ENCODE measurements around the gene CA14.

CA14 gene

DNA sequence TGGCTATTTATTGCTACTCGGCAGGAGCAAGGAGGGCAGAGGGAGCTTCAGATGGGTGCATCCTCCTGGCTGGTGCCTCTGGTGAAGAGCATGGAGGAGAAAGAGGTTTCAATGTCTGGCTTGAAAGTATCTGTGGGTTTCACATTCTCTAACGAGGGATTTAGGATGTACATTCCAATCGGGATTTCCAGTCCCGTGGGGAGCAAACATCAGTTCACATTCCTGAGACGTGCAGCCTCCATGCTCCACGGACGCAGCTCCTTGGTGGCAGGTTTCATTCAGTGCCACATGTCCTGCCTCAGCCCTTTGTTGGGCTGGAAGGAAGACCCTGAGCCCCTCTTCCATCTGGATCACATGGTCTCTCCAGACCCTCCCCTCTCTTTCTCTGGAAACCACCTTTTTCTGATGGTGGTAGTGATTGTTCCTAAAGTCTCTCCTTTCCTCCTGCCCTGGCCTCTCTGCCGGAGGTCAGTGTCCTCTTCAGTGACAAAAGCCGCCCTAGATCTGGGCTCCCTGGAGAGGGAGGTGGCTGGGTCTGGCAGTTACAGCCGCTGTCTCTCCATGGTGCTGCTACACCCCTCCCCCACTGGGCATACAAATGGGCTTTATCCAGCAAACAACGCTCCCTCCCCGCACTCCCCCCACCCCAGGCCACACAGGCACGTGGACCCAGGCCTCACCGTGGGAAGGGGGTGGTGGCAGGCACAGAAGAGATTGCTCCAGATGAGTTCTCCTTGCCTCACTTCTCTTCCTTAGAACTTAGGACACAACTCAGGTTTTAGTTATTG lies 826 bp upstream of the CA14 start:
- Mint-ChIP-seq H3K9me3 (no peaks in the 10 kb centered on the region), H3K36me3 (no peaks in the 10 kb centered on the region), H3K27me3 (peaks cover 44 to 56% of the 10 kb centered on the region in 2 donors), H3K27ac (no peak overlapping the region), H3K4me1 (peaks cover 14 to 26% of the 10 kb centered on the region in 2 donors), H3K4me3 (peak overlapping the region; percentile 69 to 70)
- ATAC-seq (replicated peaks) (no peak), DNase-seq (no peak)

DNA sequence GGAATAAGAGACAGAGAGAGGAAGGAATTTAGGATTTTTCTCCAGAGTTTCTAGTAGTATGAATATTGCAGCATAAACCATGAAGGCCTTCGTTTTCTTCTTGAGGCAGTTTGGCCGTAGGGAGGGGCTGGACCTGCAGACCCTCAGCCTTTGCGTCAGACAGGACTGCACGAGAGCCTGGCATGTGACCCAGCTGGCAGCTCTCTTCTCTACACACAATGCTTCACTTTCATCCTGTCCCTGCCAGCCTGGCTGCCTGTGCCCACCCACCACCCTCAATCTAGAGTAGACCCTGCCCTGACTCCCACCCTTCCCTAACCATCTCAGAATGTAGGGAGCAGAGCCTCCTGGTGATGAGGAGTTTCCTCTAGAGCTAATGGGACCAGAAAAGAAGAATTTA lies 1.6 kb downstream of the CA14 start:
- peaks cover 4% of the 10 kb centered on the region in 2 donors for H3K36me3 Mint-ChIP-seq
- peaks cover 14 to 26% of the 10 kb centered on the region in 2 donors for H3K4me1 Mint-ChIP-seq
- ATAC-seq (replicated peaks) (no peak), DNase-seq (no peak)
- peaks cover 35 to 45% of the 10 kb centered on the region in 2 donors for H3K27me3 Mint-ChIP-seq
- H3K4me3 Mint-ChIP-seq: no peak overlapping the region
- no peaks in the 10 kb centered on the region for H3K9me3 Mint-ChIP-seq
- no peak overlapping the region for H3K27ac Mint-ChIP-seq

DNA sequence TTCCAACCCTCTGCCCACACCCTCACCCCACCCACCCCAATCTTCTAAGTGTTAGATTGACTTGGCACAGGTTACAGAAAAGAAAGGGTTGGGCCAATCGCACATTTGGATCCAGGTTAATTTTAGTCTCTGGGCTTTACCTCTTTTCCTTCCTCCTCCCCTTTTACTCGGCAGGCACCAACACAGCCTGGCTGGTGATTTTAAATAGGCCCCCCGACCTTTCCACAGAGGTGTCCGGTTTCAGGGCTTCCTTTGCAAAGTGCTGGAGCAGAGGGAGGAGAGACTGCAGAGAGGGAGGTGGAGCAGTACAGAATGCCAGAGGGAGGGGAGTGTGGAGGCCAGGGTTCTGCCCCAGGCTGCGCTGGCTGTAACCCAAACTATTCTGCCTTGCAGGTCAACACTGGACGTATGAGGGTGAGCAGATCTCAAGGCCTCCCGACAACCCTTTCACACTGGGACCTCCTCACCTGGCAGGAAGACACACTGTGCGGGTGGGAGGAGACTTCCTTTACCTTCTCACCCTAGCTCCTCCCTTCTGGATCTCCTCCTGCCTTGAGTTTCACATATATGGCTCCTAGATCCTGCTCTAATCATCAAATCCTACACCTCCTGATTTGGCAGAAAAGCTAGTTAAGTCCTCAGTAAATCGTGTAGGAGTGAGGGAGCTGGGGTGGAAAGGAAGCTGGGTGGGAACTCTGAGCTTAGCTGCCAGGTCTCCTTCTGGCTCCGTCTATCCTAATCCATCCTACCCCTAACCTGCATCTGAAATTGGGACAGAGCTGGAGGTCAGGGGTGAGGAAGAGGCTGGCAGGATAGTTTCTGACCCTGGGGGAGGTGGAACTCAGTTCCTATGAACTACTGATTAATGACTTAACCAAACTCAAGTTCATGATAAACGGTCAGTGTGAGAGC lies 2.4 kb downstream of the CA14 start:
- Mint-ChIP-seq H3K9me3 (no peaks in the 10 kb centered on the region), H3K4me3 (no peak overlapping the region), H3K27ac (no peak overlapping the region), H3K27me3 (peaks cover 35 to 45% of the 10 kb centered on the region in 2 donors), H3K4me1 (peaks cover 14 to 26% of the 10 kb centered on the region in 2 donors), H3K36me3 (peaks cover 4 to 9% of the 10 kb centered on the region in 2 donors)
- ATAC-seq (replicated peaks): no peak
- DNase-seq: no peak

DNA sequence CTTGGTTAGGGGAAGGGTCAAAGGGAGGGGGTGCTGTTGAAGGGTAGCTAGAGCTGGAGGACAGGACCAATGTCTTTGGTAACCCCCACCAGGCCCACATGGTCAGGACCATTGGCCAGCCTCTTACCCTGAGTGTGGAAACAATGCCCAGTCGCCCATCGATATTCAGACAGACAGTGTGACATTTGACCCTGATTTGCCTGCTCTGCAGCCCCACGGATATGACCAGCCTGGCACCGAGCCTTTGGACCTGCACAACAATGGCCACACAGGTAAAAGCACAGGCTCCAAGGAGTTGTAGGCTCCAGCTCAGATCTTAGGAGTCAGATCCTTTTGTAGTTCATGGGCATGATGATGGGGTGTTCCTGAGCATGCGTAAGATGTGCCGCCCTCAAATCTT lies 3.8 kb downstream of the CA14 start:
- Mint-ChIP-seq H3K27ac (no peak overlapping the region), H3K4me1 (peaks cover 9 to 19% of the 10 kb centered on the region in 2 donors), H3K36me3 (peaks cover 5 to 21% of the 10 kb centered on the region in 2 donors), H3K4me3 (no peak overlapping the region), H3K27me3 (peaks cover 31 to 40% of the 10 kb centered on the region in 2 donors), H3K9me3 (no peaks in the 10 kb centered on the region)
- no peak for DNase-seq
- ATAC-seq (replicated peaks): no peak

GRCh38 chr1:150262388-150263320 lies 5.1 kb downstream of the CA14 start:
- Mint-ChIP-seq H3K9me3 (no peaks in the 10 kb centered on the region), H3K27me3 (peaks cover 18 to 27% of the 10 kb centered on the region in 2 donors), H3K4me3 (no peak overlapping the region), H3K36me3 (peaks cover 12 to 33% of the 10 kb centered on the region in 2 donors), H3K4me1 (peaks cover 15 to 19% of the 10 kb centered on the region in 2 donors), H3K27ac (peak overlapping the region; percentile 85)
- DNase-seq (no peak), ATAC-seq (replicated peaks) (no peak)

DNA sequence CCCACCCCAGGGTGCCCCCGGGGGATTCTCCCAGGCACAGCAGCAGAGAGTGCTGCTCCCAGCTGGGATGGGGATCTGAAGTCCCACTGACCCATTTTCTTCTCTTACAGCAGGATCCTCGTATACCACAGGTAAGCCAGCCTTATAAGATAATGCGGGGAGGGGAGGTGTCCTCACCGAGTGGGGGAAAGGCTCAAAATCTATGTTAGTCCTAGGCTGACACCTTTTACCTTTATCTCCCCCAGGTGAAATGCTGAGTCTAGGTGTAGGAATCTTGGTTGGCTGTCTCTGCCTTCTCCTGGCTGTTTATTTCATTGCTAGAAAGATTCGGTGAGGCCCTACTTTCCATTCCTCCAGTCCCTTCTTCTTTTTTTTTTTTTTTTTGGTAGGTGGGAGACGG lies 6.0 kb downstream of the CA14 start:
- no peaks in the 10 kb centered on the region for H3K9me3 Mint-ChIP-seq
- H3K27me3 Mint-ChIP-seq: peaks cover 11 to 18% of the 10 kb centered on the region in 2 donors

DNA sequence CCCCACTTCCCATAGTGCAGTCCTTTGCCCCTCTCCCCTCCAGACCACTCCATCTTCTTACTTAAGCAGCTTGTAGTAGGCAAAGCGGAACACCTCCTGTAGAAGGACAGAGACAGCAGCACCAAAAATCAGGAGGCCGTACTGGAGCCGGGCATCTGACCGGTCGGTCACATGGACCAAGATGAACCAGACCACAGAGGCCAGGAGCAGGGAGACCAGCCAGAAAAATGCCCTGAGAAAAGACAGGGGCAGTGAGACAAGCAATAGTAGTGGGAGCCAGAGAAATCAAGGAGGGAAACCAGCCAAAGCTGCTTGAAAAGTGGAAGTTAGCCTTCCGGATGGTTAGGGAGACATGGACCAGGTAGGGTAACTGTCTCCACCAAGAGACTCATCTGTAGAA lies 10.3 kb downstream of the CA14 start:
- DNase-seq (no peak), ATAC-seq (replicated peaks) (no peak)
- Mint-ChIP-seq H3K27ac (peak overlapping the region; percentile 99), H3K4me3 (peak overlapping the region; percentile 92 to 94), H3K9me3 (no peaks in the 10 kb centered on the region), H3K27me3 (peaks cover 0 to 14% of the 10 kb centered on the region in 2 donors), H3K36me3 (peaks cover 22 to 47% of the 10 kb centered on the region in 2 donors), H3K4me1 (peaks cover 25 to 44% of the 10 kb centered on the region in 2 donors)

More for the DNA sequence above, 6.0 kb downstream of the CA14 start:
- H3K36me3 Mint-ChIP-seq: peaks cover 20 to 42% of the 10 kb centered on the region in 2 donors
- no peak overlapping the region for H3K4me3 Mint-ChIP-seq
- ATAC-seq (replicated peaks) (no peak), DNase-seq (no peak)
- H3K4me1 Mint-ChIP-seq: peaks cover 19 to 23% of the 10 kb centered on the region in 2 donors
- H3K27ac Mint-ChIP-seq: no peak overlapping the region

DNA sequence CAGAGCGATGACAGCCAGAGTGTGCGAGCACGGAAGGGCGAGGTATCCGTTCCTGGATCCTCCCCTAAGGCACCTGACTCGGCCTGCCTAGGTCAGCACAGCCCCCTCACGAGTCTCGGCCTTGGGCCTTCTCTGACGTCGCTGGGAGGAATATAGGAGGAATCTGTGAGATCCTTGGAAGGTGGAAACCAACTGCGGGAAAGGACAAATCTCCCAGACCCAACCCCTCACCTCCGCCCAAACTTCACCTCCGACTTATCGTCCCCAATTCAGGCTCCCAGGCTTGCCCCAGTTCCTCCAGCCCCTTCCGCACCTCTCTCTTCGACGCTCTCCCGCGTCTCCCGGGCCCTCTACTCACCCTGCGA lies 10.7 kb downstream of the CA14 start:
- H3K4me1 Mint-ChIP-seq: peaks cover 25 to 46% of the 10 kb centered on the region in 2 donors
- H3K36me3 Mint-ChIP-seq: peaks cover 20 to 44% of the 10 kb centered on the region in 2 donors
- H3K9me3 Mint-ChIP-seq: no peaks in the 10 kb centered on the region
- ATAC-seq (replicated peaks): peak; percentile 64 to 66
- peaks cover 0 to 16% of the 10 kb centered on the region in 2 donors for H3K27me3 Mint-ChIP-seq
- H3K4me3 Mint-ChIP-seq: peak overlapping the region; percentile 92 to 94
- H3K27ac Mint-ChIP-seq: peak overlapping the region; percentile 99
- DNase-seq: peak; percentile 26

DNA sequence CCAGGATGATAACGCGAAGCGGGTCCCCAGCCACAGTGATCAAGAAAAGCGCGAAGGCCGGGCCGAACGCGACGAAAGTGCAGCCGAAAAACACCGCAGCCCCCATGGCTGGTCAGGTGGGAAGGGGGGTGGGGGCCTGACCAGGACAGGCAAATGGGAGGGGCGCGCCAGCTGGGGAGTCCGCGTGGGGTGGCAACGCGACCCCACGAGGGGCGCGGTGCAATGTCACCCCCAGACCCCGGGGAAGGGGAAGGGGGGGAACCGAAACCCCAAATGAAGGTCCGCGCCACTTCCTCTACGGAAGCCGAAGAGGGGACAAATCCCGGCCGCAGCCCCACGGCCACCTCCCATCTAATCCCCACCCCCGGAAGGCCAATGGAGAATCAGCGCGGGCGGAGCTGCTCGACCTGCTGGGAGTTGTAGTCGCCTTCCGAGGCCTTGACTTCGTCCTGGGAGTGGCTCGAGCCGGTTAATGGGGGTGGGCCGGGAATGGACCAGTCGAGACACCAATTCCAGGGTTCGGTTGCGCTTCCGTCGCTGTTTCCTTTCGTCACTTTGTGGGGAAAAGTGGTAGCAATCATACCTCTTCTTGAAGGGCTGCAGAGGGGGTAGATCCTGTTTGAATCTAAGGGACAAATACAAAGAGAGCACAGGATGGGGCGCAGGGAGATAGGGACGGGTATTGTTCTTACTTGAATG lies 11.3 kb downstream of the CA14 start, which contains the start of gene APH1A:
TSS of gene APH1A (minus strand) at position 312 of the 699 bp plus-strand sequence. CDS start at position 106, 206 bp downstream.
- peaks cover 25 to 46% of the 10 kb centered on the region in 2 donors for H3K4me1 Mint-ChIP-seq
- peaks cover 22 to 46% of the 10 kb centered on the region in 2 donors for H3K36me3 Mint-ChIP-seq
- DNase-seq: peak; percentile 94
- H3K9me3 Mint-ChIP-seq: no peaks in the 10 kb centered on the region
- peaks cover 0 to 16% of the 10 kb centered on the region in 2 donors for H3K27me3 Mint-ChIP-seq
- peak within 1 kb of the TSS; percentile 92 to 94 for H3K4me3 Mint-ChIP-seq
- peak within 1 kb of the TSS; percentile 99 for H3K27ac Mint-ChIP-seq
- peak; percentile 95 to 96 for ATAC-seq (replicated peaks)

GRCh38 chr1:150269451-150269850 lies 11.9 kb downstream of the CA14 start:
- H3K9me3 Mint-ChIP-seq: no peaks in the 10 kb centered on the region
- DNase-seq: no peak
- peaks cover 0 to 16% of the 10 kb centered on the region in 2 donors for H3K27me3 Mint-ChIP-seq
- H3K4me1 Mint-ChIP-seq: peaks cover 25 to 46% of the 10 kb centered on the region in 2 donors
- H3K4me3 Mint-ChIP-seq: peak overlapping the region; percentile 92 to 94
- peaks cover 22 to 45% of the 10 kb centered on the region in 2 donors for H3K36me3 Mint-ChIP-seq
- peak overlapping the region; percentile 99 for H3K27ac Mint-ChIP-seq
- ATAC-seq (replicated peaks): no peak

DNA sequence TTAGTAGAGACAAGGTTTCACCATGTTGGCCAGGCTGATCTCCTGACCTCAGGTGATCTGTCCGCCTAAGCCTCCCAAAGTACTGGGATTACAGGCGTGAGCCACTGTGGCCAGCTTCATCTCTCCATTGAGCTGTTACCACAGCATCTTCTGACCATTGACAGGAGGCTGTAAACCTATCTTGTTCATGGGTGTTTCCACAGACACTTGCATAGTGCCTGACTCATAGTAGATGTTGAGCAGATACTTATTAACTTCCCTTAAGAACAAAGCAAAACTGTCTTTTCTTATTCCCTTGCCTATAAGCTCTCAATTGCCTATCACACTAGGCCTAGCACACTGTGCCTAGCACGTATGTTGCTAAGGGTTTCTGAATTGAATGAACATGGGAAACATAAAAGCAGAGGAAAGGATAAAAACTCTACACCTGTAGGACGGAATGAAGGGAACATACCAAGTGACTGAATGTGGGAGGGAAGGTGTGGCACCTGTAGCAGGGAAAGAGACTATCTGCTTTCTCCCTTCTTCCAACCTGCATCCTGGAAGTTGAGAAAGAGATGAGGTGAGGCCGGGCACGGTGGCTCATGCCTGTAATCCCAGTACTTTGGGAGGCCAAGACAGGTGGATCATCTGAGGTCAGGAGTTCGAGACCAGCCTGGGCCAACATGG lies 13.9 kb downstream of the CA14 start:
- H3K36me3 Mint-ChIP-seq: peaks cover 21 to 35% of the 10 kb centered on the region in 2 donors
- no peak overlapping the region for H3K4me3 Mint-ChIP-seq
- DNase-seq: no peak
- H3K9me3 Mint-ChIP-seq: no peaks in the 10 kb centered on the region
- peaks cover 0 to 16% of the 10 kb centered on the region in 2 donors for H3K27me3 Mint-ChIP-seq
- H3K27ac Mint-ChIP-seq: no peak overlapping the region
- no peak for ATAC-seq (replicated peaks)
- H3K4me1 Mint-ChIP-seq: peaks cover 21 to 39% of the 10 kb centered on the region in 2 donors

DNA sequence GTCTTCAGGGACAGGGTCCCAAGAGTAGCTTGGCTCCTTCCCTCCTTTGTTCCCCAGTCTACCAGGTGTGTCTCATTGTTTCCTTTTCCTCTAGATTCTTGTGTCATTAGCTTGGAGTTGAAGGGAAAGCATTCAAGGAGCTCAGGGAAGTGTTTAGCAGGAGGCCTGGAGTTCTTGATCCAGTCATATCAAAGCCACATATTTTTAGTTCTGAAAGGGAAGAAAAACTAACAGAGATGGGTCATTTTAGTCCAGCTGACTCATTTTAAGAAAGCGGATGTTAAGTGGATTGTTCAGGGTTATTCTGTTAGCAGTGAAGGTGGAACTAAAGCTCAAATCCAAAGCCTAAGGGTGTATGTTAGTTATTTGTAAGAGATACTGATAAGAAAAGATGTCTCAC lies 15.7 kb downstream of the CA14 start:
- peaks cover 10 to 17% of the 10 kb centered on the region in 2 donors for H3K36me3 Mint-ChIP-seq
- no peak for ATAC-seq (replicated peaks)
- no peak overlapping the region for H3K27ac Mint-ChIP-seq
- H3K27me3 Mint-ChIP-seq: peaks cover 4 to 19% of the 10 kb centered on the region in 2 donors
- H3K4me3 Mint-ChIP-seq: no peak overlapping the region
- no peaks in the 10 kb centered on the region for H3K9me3 Mint-ChIP-seq
- no peak for DNase-seq
- H3K4me1 Mint-ChIP-seq: peaks cover 7 to 25% of the 10 kb centered on the region in 2 donors
